Endothelial cell of umbilical vein (primary cell): ENCODE data around the gene GRIA1. TPM values are rescaled to one million over a fixed set of nuclear protein-coding genes. Genes with fewer than 3 reads are reported as not detected.

Experiments
- BruUV-seq: library from RNA; stranded (reverse); fragments of 400-500 nt; replicated peaks from 2 replicates; lab custom pipeline; 2021; lab: Mats Ljungman, UMichigan
- CTCF ChIA-PET: fragments of 300-600, 350-600 bp; sonication (Branson Sonifier 250); formaldehyde crosslinking; loops from one replicate; lab custom pipeline; 2021; ENCODE audit warnings: antibody characterized with exemption, inconsistent platforms; lab: Charles Lee
- POLR2A ChIA-PET: fragments of 300-600, 350-600 bp; sonication (Branson Sonifier 250); formaldehyde crosslinking; loops from one replicate; lab custom pipeline; 2021; ENCODE audit warnings: antibody characterized with exemption, inconsistent platforms; lab: Charles Lee
- DNase-seq: peaks from one replicate; pipeline ENCODE4 v3.0.0-alpha.2; 2011; ENCODE audit warnings: low read depth, low spot score
- FAIRE-seq: peaks from 2 replicates; lab custom pipeline; 2011; peaks lifted over from hg19 to GRCh38; lab: Jason Lieb, UNC
- H2AFZ ChIP-seq: 2 replicates; pipeline ENCODE4 v1.6.0; 2012; ENCODE audit warnings: low read depth, low read length, control low read depth, inconsistent platforms
- H3K27ac ChIP-seq: 2 replicates; pipeline ENCODE4 v1.5.1; 2011; ENCODE audit warnings: low read depth, mild to moderate bottlenecking, control low read depth, low read length, moderate library complexity; ENCODE audit not compliant: insufficient read depth
- H3K27me3 ChIP-seq, 2 experiments: 2 replicates each; pipeline versions ENCODE4 v1.6.0 to v1.6.1; 2011; ENCODE audit warnings: low read length in 2 of 2, mixed read lengths in 1 of 2; ENCODE audit not compliant: control insufficient read depth in 2 of 2, insufficient read depth in 2 of 2
- H3K36me3 ChIP-seq, 2 experiments: 2 replicates in 1 of 2; 3 replicates in 1 of 2; pipeline ENCODE4 v1.5.1; 2011; ENCODE audit warnings: low read length in 2 of 2, mild to moderate bottlenecking in 1 of 2, moderate library complexity in 1 of 2; ENCODE audit not compliant: control insufficient read depth in 2 of 2, insufficient read depth in 2 of 2; ENCODE audit errors: extremely low read depth in 1 of 2
- H3K4me1 ChIP-seq: 3 replicates; pipeline ENCODE4 v1.5.1; 2011; ENCODE audit warnings: mild to moderate bottlenecking, low read length; ENCODE audit not compliant: control insufficient read depth, insufficient read depth; ENCODE audit errors: extremely low read depth
- H3K4me2 ChIP-seq: 2 replicates; pipeline ENCODE4 v1.6.1; 2011; ENCODE audit warnings: low read length, control low read depth, mixed read lengths; ENCODE audit not compliant: insufficient read depth
- H3K4me3 ChIP-seq, 3 experiments: fragments of 200-600 bp in 1 of 3; sonication (generic), shearing (Covaris generic) in 1 of 3; replicated peaks in 1 of 3; 2 replicates each; pipeline ENCODE4 v1.5.1; 2011 to 2016; ENCODE audit warnings: control low read depth in 3 of 3, low read length in 3 of 3, mild to moderate bottlenecking in 2 of 3, inconsistent platforms in 1 of 3, low read depth in 1 of 3, moderate library complexity in 1 of 3; ENCODE audit not compliant: insufficient read depth in 1 of 3
- H3K79me2 ChIP-seq: 2 replicates; pipeline ENCODE4 v1.6.0; 2012; ENCODE audit warnings: low read length, inconsistent platforms; ENCODE audit not compliant: control insufficient read depth, insufficient read depth
- H3K9ac ChIP-seq: replicated peaks from 2 replicates; pipeline ENCODE3; 2011; ENCODE audit warnings: low read length, control low read depth; ENCODE audit not compliant: insufficient read depth; ENCODE audit errors: extremely low read depth
- H3K9me1 ChIP-seq: replicated peaks from 3 replicates; pipeline ENCODE4 v1.6.0; 2011; ENCODE audit warnings: mild to moderate bottlenecking, low read length; ENCODE audit not compliant: control insufficient read depth, insufficient read depth; ENCODE audit errors: extremely low read depth
- H3K9me3 ChIP-seq: replicated peaks from 2 replicates; pipeline ENCODE4 v1.5.1; 2012; ENCODE audit warnings: low read length, inconsistent platforms; ENCODE audit not compliant: control insufficient read depth, insufficient read depth
- H4K20me1 ChIP-seq: replicated peaks from 2 replicates; pipeline ENCODE3; 2011; ENCODE audit warnings: mild to moderate bottlenecking, low read length; ENCODE audit not compliant: control insufficient read depth, insufficient read depth; ENCODE audit errors: extremely low read depth
- CTCF ChIP-seq, 2 donors: IDR thresholded peaks; 1 replicate in 1 of 2; 2 replicates in 1 of 2; pipeline ENCODE4 v1.5.1; 2011; ENCODE audit warnings: low read length in 2 of 2, mild to moderate bottlenecking in 2 of 2, moderate library complexity in 2 of 2, control low read depth in 1 of 2, inconsistent platforms in 1 of 2, low read depth in 1 of 2; ENCODE audit not compliant: insufficient read depth in 1 of 2; ENCODE audit errors: extremely low read depth in 1 of 2
- EZH2 ChIP-seq: IDR thresholded peaks from 2 replicates; pipeline ENCODE4 v1.6.1; 2012; ENCODE audit warnings: borderline replicate concordance, low read depth, mild to moderate bottlenecking, moderate library complexity, low read length, inconsistent platforms; ENCODE audit not compliant: severe bottlenecking
- FOS ChIP-seq: IDR thresholded peaks from 2 replicates; pipeline ENCODE4 v1.6.1; 2011; ENCODE audit warnings: mild to moderate bottlenecking, low read length, moderate library complexity, borderline replicate concordance; ENCODE audit not compliant: insufficient read depth
- GATA2 ChIP-seq: IDR thresholded peaks from 2 replicates; pipeline ENCODE4 v1.7.0; 2011; ENCODE audit warnings: low read depth, mild to moderate bottlenecking, moderate library complexity, mixed read lengths, low read length; ENCODE audit not compliant: insufficient read length, insufficient read depth
- JUN ChIP-seq: IDR thresholded peaks from 2 replicates; pipeline ENCODE4 v1.6.1; 2011; ENCODE audit warnings: borderline replicate concordance, low read depth; ENCODE audit not compliant: insufficient read length, insufficient read depth
- MAX ChIP-seq: IDR thresholded peaks from 2 replicates; pipeline ENCODE4 v1.6.1; 2011; ENCODE audit not compliant: insufficient read depth, insufficient read length
- MYC ChIP-seq: IDR thresholded peaks from one replicate; pipeline ENCODE4 v1.6.1; 2011; ENCODE audit warnings: mild to moderate bottlenecking, low read depth, low read length
- POLR2A ChIP-seq: IDR thresholded peaks from 2 replicates; pipeline ENCODE4 v1.6.1; 2012; ENCODE audit warnings: low read depth, mild to moderate bottlenecking, control low read depth, low read length
- POLR2AphosphoS5 ChIP-seq: IDR thresholded peaks from 2 replicates; pipeline ENCODE4 v1.6.1; 2012; ENCODE audit warnings: low read depth, mild to moderate bottlenecking, control low read depth, low read length, moderate library complexity; ENCODE audit not compliant: insufficient read depth
- dilution Hi-C: fragments of 300-500 bp; cut with MboI; formaldehyde crosslinking; loops from one replicate; pipeline ENCODE4 v1.15.0; 2019; ENCODE audit warnings: low sequenced_read_pairs; ENCODE audit not compliant: extremely low pct_ligation_motif_present
- intact Hi-C: fragments of 100-400 bp; cut with micrococcal nuclease; formaldehyde crosslinking; loops from one replicate; pipeline ENCODE4 v1.10.0; 2022
- polyA plus RNA-seq, 4 experiments: library from polyadenylated mRNA; depleted of rRNA in 3 of 4; stranded (reverse) in 3 of 4; unstranded in 1 of 4; fragments of >200 nt; gene quantifications; 2 replicates each; pipeline versions ENCODE4 v1.2.1 to v1.2.3, GENCODE V29; 2011 to 2012; ENCODE audit warnings: missing spikeins in 1 of 4
- total RNA-seq: library from RNA; stranded (reverse); gene quantifications from 2 replicates; pipeline ENCODE4 v1.2.3, GENCODE V29; 2021

The GRIA1 gene
- total and polyA plus RNA-seq, 2 donors (not counting 3 experiments of a cell fraction or from before 2014, with no cell fraction given), result not detected

- POLR2A ChIA-PET, result no interaction called here
- Histone ChIP-seq H3K79me2 (no peaks in the 10 kb centered on the region), H3K4me2 (no peak overlapping the region), H3K9ac (no peak overlapping the region), H3K4me1 (no peaks in the 10 kb centered on the region), H3K27ac (no peak overlapping the region), H4K20me1 (no peaks in the 10 kb centered on the region), H3K4me3 (no peak overlapping the region), H3K36me3 (no peaks in the 10 kb centered on the region), H3K9me1 (no peaks in the 10 kb centered on the region), H3K27me3 (peaks cover 0 to 2% of the 10 kb centered on the region in 2 experiments), H2AFZ (no peak overlapping the region), H3K9me3 (no peaks in the 10 kb centered on the region)
- TF ChIP-seq FOS (no peak), EZH2 (no peak), JUN (no peak), POLR2AphosphoS5 (no peak), POLR2A (no peak), MYC (no peak), MAX (no peak), GATA2 (no peak), CTCF (IDR thresholded peaks at IDR 0.05; ENCODE audit: extremely low read depth in 1 of 2, insufficient read depth in 1 of 2, low read depth in 1 of 2, low read length in 2 of 2) (no peak)
- intact Hi-C loops (no loop called here), dilution Hi-C loops (no loop called here)
- BruUV-seq, result no TSS peak
- DNase-seq, result peak; percentile 44
- no peak for FAIRE-seq
- CTCF ChIA-PET, result interaction anchor here (0.8 to 1.8 kb wide), 4 partner anchors 19 to 441 kb away, joined by 3 to 5 read pairs (median 3); no protein-coding TSS in a partner anchor
Measured at GRCh38 chr5:153523831-153524230, 33.4 kb downstream of the GRIA1 start.
